Measurements from ENCODE around the gene CTDNEP1.

CTDNEP1 gene

DNA sequence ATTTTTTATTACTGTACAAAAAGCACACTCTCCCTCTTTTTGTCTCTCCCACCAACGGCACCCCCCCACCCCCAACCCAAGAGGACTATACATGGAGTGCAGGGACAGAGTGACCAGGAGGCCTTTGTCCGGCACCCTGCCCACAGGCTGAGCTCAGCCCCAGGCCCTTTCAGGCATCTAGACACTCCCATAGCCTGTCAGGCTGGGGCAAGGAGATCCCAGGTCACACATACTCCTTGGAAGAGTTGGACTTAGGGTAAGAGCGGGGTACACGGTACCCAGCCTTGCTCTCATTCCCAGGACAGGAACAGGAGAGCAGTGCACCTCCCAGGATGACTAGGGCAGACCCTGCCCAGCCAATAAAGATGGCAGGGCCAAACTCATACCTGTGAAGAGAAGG is 8.6 kb upstream of the CTDNEP1 start:
- no peak overlapping the region for H3K4me3 ChIP-seq (ENCODE audit: low read depth, low read length)
- DNase-seq (ENCODE audit: low read depth) = no peak
- TF ChIP-seq, protein P1, sequence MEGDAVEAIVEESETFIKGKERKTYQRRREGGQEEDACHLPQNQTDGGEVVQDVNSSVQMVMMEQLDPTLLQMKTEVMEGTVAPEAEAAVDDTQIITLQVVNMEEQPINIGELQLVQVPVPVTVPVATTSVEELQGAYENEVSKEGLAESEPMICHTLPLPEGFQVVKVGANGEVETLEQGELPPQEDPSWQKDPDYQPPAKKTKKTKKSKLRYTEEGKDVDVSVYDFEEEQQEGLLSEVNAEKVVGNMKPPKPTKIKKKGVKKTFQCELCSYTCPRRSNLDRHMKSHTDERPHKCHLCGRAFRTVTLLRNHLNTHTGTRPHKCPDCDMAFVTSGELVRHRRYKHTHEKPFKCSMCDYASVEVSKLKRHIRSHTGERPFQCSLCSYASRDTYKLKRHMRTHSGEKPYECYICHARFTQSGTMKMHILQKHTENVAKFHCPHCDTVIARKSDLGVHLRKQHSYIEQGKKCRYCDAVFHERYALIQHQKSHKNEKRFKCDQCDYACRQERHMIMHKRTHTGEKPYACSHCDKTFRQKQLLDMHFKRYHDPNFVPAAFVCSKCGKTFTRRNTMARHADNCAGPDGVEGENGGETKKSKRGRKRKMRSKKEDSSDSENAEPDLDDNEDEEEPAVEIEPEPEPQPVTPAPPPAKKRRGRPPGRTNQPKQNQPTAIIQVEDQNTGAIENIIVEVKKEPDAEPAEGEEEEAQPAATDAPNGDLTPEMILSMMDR (IDR thresholded peaks at IDR 0.05; ENCODE audit: insufficient read depth, low read depth, low read length, missing control alignments) = no peak

- TF ChIP-seq, protein P1 (IDR thresholded peaks at IDR 0.05; ENCODE audit: insufficient read depth, low read depth, low read length, missing control alignments) = no peak
- DNase-seq (ENCODE audit: low read depth) = no peak
- no peak overlapping the region for H3K4me3 ChIP-seq (ENCODE audit: low read depth, low read length)
Observed at GRCh38 chr17:7259555-7259889, 8.0 kb upstream of the CTDNEP1 start.

DNA sequence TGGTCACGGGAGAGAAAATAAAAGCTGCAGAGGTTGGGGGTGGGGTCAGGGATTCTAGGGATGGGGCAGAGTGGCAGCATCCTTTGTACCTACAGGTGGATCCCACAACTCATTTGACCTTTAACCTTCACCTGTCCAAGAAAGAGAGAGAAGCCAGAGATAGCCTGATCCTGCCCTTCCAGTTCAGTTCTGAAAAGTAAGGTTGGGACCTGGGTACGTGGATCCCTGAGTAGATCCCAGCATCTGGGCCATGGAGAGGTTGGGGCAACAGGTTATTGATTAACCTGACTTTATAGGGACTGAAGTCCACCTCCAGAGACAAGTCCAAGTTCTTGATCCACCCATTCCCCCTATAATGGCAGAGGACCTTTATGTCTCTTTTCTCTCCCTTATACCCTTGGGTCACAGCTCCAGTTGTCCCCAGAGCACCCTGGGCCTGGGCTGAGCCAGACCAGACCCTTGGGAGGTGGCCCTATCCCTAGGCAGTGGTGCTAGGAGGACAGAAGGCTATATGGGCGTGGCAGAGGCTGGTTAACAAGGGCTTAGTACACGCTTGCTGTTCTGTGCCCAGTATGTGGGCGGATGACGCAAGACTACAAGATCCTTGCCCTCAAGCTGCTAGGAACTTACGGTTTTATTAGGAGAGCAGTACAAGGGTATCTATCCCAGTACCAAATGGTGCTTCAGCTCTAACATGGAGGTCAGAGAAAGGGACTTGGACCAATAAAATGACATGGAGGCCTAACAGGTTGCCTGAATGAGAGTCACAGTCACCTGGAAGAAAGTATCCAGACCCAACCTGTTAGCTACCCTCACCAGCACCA is 7.4 kb upstream of the CTDNEP1 start:
- TF ChIP-seq, protein P1 (IDR thresholded peaks at IDR 0.05; ENCODE audit: insufficient read depth, low read depth, low read length, missing control alignments) = no peak
- no peak for DNase-seq (ENCODE audit: low read depth)
- H3K4me3 ChIP-seq (ENCODE audit: low read depth, low read length) = no peak overlapping the region

DNA sequence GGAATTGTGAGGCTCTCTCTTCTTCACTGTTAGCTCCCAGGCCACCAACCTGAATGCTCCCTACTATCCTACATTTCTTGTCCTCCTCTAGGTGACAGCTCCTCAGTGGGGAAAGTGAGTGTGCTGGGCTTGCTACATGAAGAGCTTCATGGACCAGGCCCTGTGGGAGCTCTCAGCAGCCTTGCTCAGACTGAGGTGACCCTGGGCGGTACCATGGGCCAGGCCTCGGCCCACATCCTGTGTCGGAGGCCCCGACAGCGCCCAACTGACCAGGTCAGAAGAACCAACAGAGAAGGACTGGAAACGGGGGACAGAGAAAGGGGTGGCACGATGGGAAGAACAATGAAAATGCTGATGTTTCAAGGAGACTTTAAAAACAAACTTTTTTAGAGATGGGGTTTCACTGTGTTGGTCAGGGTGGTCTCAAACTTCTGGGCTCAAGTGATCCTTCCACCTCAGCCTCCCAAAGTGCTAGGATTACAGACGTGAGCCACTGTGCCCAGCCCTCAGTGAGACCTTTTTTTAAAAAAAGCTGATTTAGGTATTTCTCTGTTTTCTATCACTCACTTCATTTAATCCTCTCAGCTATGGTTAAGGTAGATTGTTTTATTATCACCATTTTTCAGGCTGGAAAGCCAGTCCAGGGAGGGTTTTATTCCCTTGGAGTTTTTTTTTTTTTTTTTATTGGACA is 5.4 kb upstream of the CTDNEP1 start:
- no peak for DNase-seq (ENCODE audit: low read depth)
- TF ChIP-seq, protein P1 (IDR thresholded peaks at IDR 0.05; ENCODE audit: insufficient read depth, low read depth, low read length, missing control alignments) = no peak
- no peak overlapping the region for H3K4me3 ChIP-seq (ENCODE audit: low read depth, low read length)

DNA sequence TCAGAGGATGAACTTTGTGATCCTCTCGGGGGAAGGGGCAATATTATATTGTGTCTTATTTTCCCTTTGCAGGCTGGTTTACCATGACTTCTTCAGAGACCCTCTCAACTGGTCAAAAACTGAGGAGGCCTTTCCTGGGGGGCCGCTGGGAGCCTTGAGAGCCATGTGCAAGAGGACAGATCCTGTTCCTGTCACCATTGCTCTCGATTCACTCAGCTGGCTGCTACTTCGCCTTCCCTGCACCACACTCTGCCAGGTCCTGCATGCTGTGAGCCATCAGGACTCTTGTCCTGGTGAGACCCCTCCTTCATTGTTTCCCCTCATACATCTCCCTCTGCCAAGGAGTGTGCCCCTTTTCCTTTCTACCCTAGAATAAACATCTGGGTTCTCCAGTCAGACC is 3.0 kb upstream of the CTDNEP1 start:
- TF ChIP-seq, protein P1 (IDR thresholded peaks at IDR 0.05; ENCODE audit: insufficient read depth, low read depth, low read length, missing control alignments) = no peak
- H3K4me3 ChIP-seq (ENCODE audit: low read depth, low read length) = no peak overlapping the region
- DNase-seq (ENCODE audit: low read depth) = no peak

GRCh38 chr17:7253082-7253481 is 1.5 kb upstream of the CTDNEP1 start:
- H3K4me3 ChIP-seq (ENCODE audit: low read depth, low read length) = peak overlapping the region; percentile 83
- TF ChIP-seq, protein P1 (IDR thresholded peaks at IDR 0.05; ENCODE audit: insufficient read depth, low read depth, low read length, missing control alignments) = no peak
- DNase-seq (ENCODE audit: low read depth) = no peak
